HG03045 (cell line): Measurements from ENCODE around the gene ANK3.

Experiments
- ATAC-seq: cut with Tn5 transposase; IDR thresholded peaks from one replicate; pipeline ENCODE4 v1.9.1; 2021; ENCODE audit warnings: mild to moderate bottlenecking, moderate library complexity; ENCODE audit not compliant: unreplicated experiment

ANK3 gene

GRCh38 chr10:60003651-60004523 lies 385.8 kb downstream of the ANK3 start:
- no peak for ATAC-seq

GRCh38 chr10:60000747-60001146 lies 388.9 kb downstream of the ANK3 start:
- no peak for ATAC-seq

- no peak for ATAC-seq
Observed at GRCh38 chr10:59997827-59998525, 391.7 kb downstream of the ANK3 start.

- no peak for ATAC-seq
Observed at GRCh38 chr10:59995862-59996261, 393.8 kb downstream of the ANK3 start.

GRCh38 chr10:59993931-59994330 lies 395.7 kb downstream of the ANK3 start:
- no peak for ATAC-seq

GRCh38 chr10:59991661-59992060 lies 398.0 kb downstream of the ANK3 start:
- no peak for ATAC-seq

- no peak for ATAC-seq
Observed at GRCh38 chr10:59991117-59991516, 398.6 kb downstream of the ANK3 start.

GRCh38 chr10:59985639-59986038 lies 404.0 kb downstream of the ANK3 start:
- no peak for ATAC-seq

GRCh38 chr10:59984415-59984814 lies 405.3 kb downstream of the ANK3 start:
- no peak for ATAC-seq

GRCh38 chr10:59980356-59980755 lies 409.3 kb downstream of the ANK3 start:
- no peak for ATAC-seq

- ATAC-seq: no peak
Observed at GRCh38 chr10:59977486-59977885, 412.2 kb downstream of the ANK3 start.

GRCh38 chr10:59976909-59977308 lies 412.8 kb downstream of the ANK3 start:
- no peak for ATAC-seq
